GM18511 (cell line): ENCODE results near the gene ERCC4.

Source experiments
- ATAC-seq: cut with Tn5 transposase; IDR thresholded peaks from one replicate; pipeline ENCODE4 v1.9.1; 2021; ENCODE audit warnings: mild to moderate bottlenecking, moderate library complexity; ENCODE audit not compliant: unreplicated experiment

The ERCC4 gene

GRCh38 chr16:13945744-13946485 is 26.0 kb downstream of the ERCC4 start:
- ATAC-seq = no peak

GRCh38 chr16:13948086-13948485 is 28.1 kb downstream of the ERCC4 start:
- no peak for ATAC-seq

- no peak for ATAC-seq
Measured at GRCh38 chr16:13950821-13951547, 31.0 kb downstream of the ERCC4 start.

GRCh38 chr16:13951611-13952010 is 31.7 kb downstream of the ERCC4 start:
- no peak for ATAC-seq

- ATAC-seq = no peak
Measured at GRCh38 chr16:13953501-13953900, 33.5 kb downstream of the ERCC4 start.

- ATAC-seq = no peak
Measured at GRCh38 chr16:13956635-13957196, 36.8 kb downstream of the ERCC4 start.

- ATAC-seq = peak; percentile 83
Measured at GRCh38 chr16:13957197-13958078, 37.5 kb downstream of the ERCC4 start.

GRCh38 chr16:13958474-13958873 is 38.5 kb downstream of the ERCC4 start:
- ATAC-seq = no peak

- no peak for ATAC-seq
Measured at GRCh38 chr16:13959626-13960025, 39.7 kb downstream of the ERCC4 start.

GRCh38 chr16:13961099-13961811 is 41.3 kb downstream of the ERCC4 start:
- no peak for ATAC-seq

- ATAC-seq = no peak
Measured at GRCh38 chr16:13962232-13962631, 42.3 kb downstream of the ERCC4 start.

- no peak for ATAC-seq
Measured at GRCh38 chr16:13968835-13969234, 48.9 kb downstream of the ERCC4 start.

- ATAC-seq = no peak
Measured at GRCh38 chr16:13969711-13970110, 49.8 kb downstream of the ERCC4 start.

GRCh38 chr16:13970708-13971422 is 50.9 kb downstream of the ERCC4 start:
- no peak for ATAC-seq

GRCh38 chr16:13973321-13974023 is 53.5 kb downstream of the ERCC4 start:
- no peak for ATAC-seq

- no peak for ATAC-seq
Measured at GRCh38 chr16:13977177-13977576, 57.2 kb downstream of the ERCC4 start.

GRCh38 chr16:13982451-13982850 is 62.5 kb downstream of the ERCC4 start:
- no peak for ATAC-seq

GRCh38 chr16:13983625-13984024 is 63.7 kb downstream of the ERCC4 start:
- ATAC-seq = no peak

- ATAC-seq = no peak
Measured at GRCh38 chr16:13984794-13985193, 64.8 kb downstream of the ERCC4 start.
